GM12878 (cell line): Measurements from ENCODE around the gene MUSK. TPM values are rescaled to one million over a fixed set of nuclear protein-coding genes. Genes with fewer than 3 reads are reported as not detected.

Experiments
- ATAC-seq: fragments of 200-7000 bp; cut with Tn5 transposase; 3 replicates; pipeline ENCODE4 v1.9.1; 2020; ENCODE audit warnings: mild to moderate bottlenecking, moderate library complexity
- BruUV-seq: library from RNA; stranded (reverse); fragments of 400-500 nt; replicated peaks from 2 replicates; lab custom pipeline; 2021; lab: Mats Ljungman, UMichigan
- CTCF ChIA-PET: fragments of 300-600 bp; sonication (Branson Sonifier 250); formaldehyde crosslinking; extraction: SDS; loops from one replicate; lab custom pipeline; 2021; ENCODE audit warnings: inconsistent platforms; lab: Yijun Ruan, JAX
- POLR2A ChIA-PET: fragments of 350-600 bp; formaldehyde crosslinking; extraction: SDS; loops from one replicate; lab custom pipeline; 2021; ENCODE audit warnings: inconsistent platforms; lab: Charles Lee
- RAD21 ChIA-PET: fragments of 300-600 bp; sonication (Branson Sonifier 250); formaldehyde crosslinking; loops from one replicate; lab custom pipeline; 2023; ENCODE audit warnings: antibody characterized with exemption; ENCODE audit not compliant: unreplicated experiment; lab: Charles Lee
- SMC1A ChIA-PET: fragments of 300-600 bp; sonication (Branson Sonifier 250); formaldehyde crosslinking; loops from one replicate; lab custom pipeline; 2023; ENCODE audit not compliant: unreplicated experiment, uncharacterized antibody; lab: Charles Lee
- DNase-seq: peaks from one replicate; pipeline ENCODE4 v3.0.0-alpha.2; 2011; ENCODE audit warnings: low read depth, low spot score
- FAIRE-seq: peaks from 3 replicates; lab custom pipeline; 2011; peaks lifted over from hg19 to GRCh38; lab: Jason Lieb, UNC
- H2AFZ ChIP-seq: 2 replicates; pipeline ENCODE4 v1.6.0; 2011; ENCODE audit warnings: low read depth, low read length, control low read depth; ENCODE audit not compliant: control insufficient read depth
- H3K27ac ChIP-seq: 2 replicates; pipeline ENCODE4 v1.5.1; 2011; ENCODE audit warnings: control low read depth; ENCODE audit not compliant: control insufficient read depth, insufficient read depth
- H3K27me3 ChIP-seq, 2 experiments: replicated peaks in 1 of 2; 2 replicates each; pipeline versions ENCODE4 v1.6.0 to v1.6.1; 2011; ENCODE audit warnings: low read length in 1 of 2; ENCODE audit not compliant: control insufficient read depth in 2 of 2, insufficient read depth in 2 of 2
- H3K36me3 ChIP-seq, 2 experiments: 2 replicates each; pipeline ENCODE4 v1.5.1; 2011; ENCODE audit warnings: low read length in 1 of 2; ENCODE audit not compliant: control insufficient read depth in 2 of 2, insufficient read depth in 2 of 2
- H3K4me1 ChIP-seq: 2 replicates; pipeline ENCODE4 v1.6.1; 2011; ENCODE audit warnings: mild to moderate bottlenecking, low read length, moderate library complexity, mixed read lengths; ENCODE audit not compliant: control insufficient read depth, insufficient read depth
- H3K4me2 ChIP-seq: 2 replicates; pipeline ENCODE4 v1.6.0; 2011; ENCODE audit warnings: control low read depth; ENCODE audit not compliant: control insufficient read depth, insufficient read depth
- H3K4me3 ChIP-seq: fragments of 200-600 bp; sonication (generic); 2 replicates; pipeline ENCODE4 v1.5.1; 2016
- H3K79me2 ChIP-seq: 2 replicates; pipeline ENCODE4 v1.6.0; 2011; ENCODE audit warnings: low read length; ENCODE audit not compliant: control insufficient read depth, insufficient read depth
- H3K9ac ChIP-seq: 2 replicates; pipeline ENCODE4 v1.8.0; 2011; ENCODE audit warnings: low read length, control low read depth, mixed read lengths; ENCODE audit not compliant: control insufficient read depth, insufficient read depth
- H3K9me3 ChIP-seq: replicated peaks from 3 replicates; pipeline ENCODE4 v1.5.1; 2011; ENCODE audit warnings: mild to moderate bottlenecking, low read length; ENCODE audit not compliant: control insufficient read depth, insufficient read depth
- H4K20me1 ChIP-seq: 2 replicates; pipeline ENCODE4 v1.6.0; 2011; ENCODE audit not compliant: control insufficient read depth, insufficient read depth
- ASH2L ChIP-seq: fragments of 300-600, 200-600 bp; sonication (generic); IDR thresholded peaks from 2 replicates; pipeline ENCODE4 v1.6.1; 2017; ENCODE audit warnings: low read depth, mild to moderate bottlenecking, borderline replicate concordance
- ESRRA ChIP-seq: IDR thresholded peaks from 2 replicates; pipeline ENCODE4 v1.6.1; 2012; ENCODE audit warnings: mild to moderate bottlenecking, low read length, improper control_type of control experiment
- PAX5 ChIP-seq: IDR thresholded peaks from 2 replicates; pipeline ENCODE4 v1.6.1; 2011; ENCODE audit warnings: low read depth, low read length, borderline replicate concordance
- PAX8 ChIP-seq: fragments of 450-650 bp; IDR thresholded peaks from 2 replicates; pipeline ENCODE4 v1.6.1; 2017; ENCODE audit warnings: mild to moderate bottlenecking, moderate library complexity
- PBX3 ChIP-seq: IDR thresholded peaks from 2 replicates; pipeline ENCODE4 v1.6.1; 2011; ENCODE audit warnings: mild to moderate bottlenecking, low read depth, low read length, moderate library complexity; ENCODE audit not compliant: insufficient replicate concordance
- RFX5 ChIP-seq: IDR thresholded peaks from 2 replicates; pipeline ENCODE4 v1.6.1; 2011; ENCODE audit warnings: low read depth, low read length, improper control_type of control experiment
- SREBF2 ChIP-seq: IDR thresholded peaks from 2 replicates; pipeline ENCODE4 v1.6.1; 2012; ENCODE audit warnings: mild to moderate bottlenecking, low read length
- ZNF217 ChIP-seq: fragments of 450-650 bp; IDR thresholded peaks from 2 replicates; pipeline ENCODE4 v1.6.1; 2017; ENCODE audit warnings: antibody characterized with exemption, mild to moderate bottlenecking
- in situ Hi-C: fragments of 300-500 bp; cut with MboI; formaldehyde crosslinking; loops from 9 replicates; pipeline ENCODE4 v1.14.3; 2018; ENCODE audit warnings: mixed read lengths
- intact Hi-C: fragments of 100-400 bp; cut with micrococcal nuclease; formaldehyde crosslinking; loops from one replicate; pipeline ENCODE4 v1.14.2; 2022; ENCODE audit not compliant: unreplicated experiment
- polyA plus RNA-seq, 11 experiments: library from polyadenylated mRNA; depleted of rRNA in 4 of 11; unstranded in 6 of 11; stranded (reverse) in 5 of 11; fragments of >200 nt; fragmentation: Nextera tagmentation in 4 of 11; fragmentation: Illumina TruSeq in 1 of 11; extraction: Ambion mirVana in 4 of 11; extraction: Trizol in 1 of 11; gene quantifications; 1 replicate in 1 of 11; 2 replicates in 10 of 11; pipeline versions ENCODE4 v1.2.1 to v1.2.3, GENCODE V29; 2011 to 2016; ENCODE audit warnings: inconsistent platforms in 2 of 11, missing spikeins in 2 of 11, low read depth in 1 of 11
- total RNA-seq, 4 experiments: library from RNA; depleted of rRNA in 3 of 4; stranded (reverse); fragments of >200 nt in 3 of 4; fragmentation: Illumina TruSeq in 1 of 4; extraction: Trizol in 1 of 4; gene quantifications; 2 replicates each; pipeline versions ENCODE4 v1.2.1 to v1.2.3, GENCODE V29; 2013 to 2021

MUSK gene
- total and polyA plus RNA-seq, 10 of the 15 experiments (the other 5 are each of a cell fraction or from before 2014, with no cell fraction given) = 0.04 to 0.19 (median 0.10) TPM; not detected in 5

- TF ChIP-seq PAX8 (no peak), PAX5 (peak; percentile 77), SREBF2 (no peak)
- TF ChIP-seq, all 136 proteins: peak for 43
Measured at GRCh38 chr9:110626101-110626829, 42.3 kb upstream of the MUSK start (continued).

GRCh38 chr9:110635589-110635988 is 33.0 kb upstream of the MUSK start:
- in situ Hi-C loops = loop anchor here (5.0 kb wide), 1 partner anchor 662 kb away; no protein-coding TSS in a partner anchor
- H3K27me3 ChIP-seq = no peaks in the 10 kb centered on the region
- TF ChIP-seq ZNF217 (no peak), ASH2L (no peak), ESRRA (no peak), RFX5 (no peak), PBX3 (no peak)
- TF ChIP-seq, all 136 proteins: peak for 0
- Histone ChIP-seq H3K79me2 (no peaks in the 10 kb centered on the region), H3K27ac (no peak overlapping the region), H3K4me2 (no peak overlapping the region), H3K4me3 (no peak overlapping the region), H4K20me1 (no peaks in the 10 kb centered on the region), H3K9ac (no peak overlapping the region), H2AFZ (no peak overlapping the region), H3K4me1 (no peaks in the 10 kb centered on the region), H3K9me3 (no peaks in the 10 kb centered on the region; the same call in 1 of the 3 replicates), H3K36me3 (no peaks in the 10 kb centered on the region)
- RAD21 ChIA-PET = interaction anchor here (1.0 kb wide), 1 partner anchor 400 kb away, joined by 3 read pairs; no protein-coding TSS in a partner anchor
- FAIRE-seq (no peak), ATAC-seq (no peak), DNase-seq (no peak)
- intact Hi-C loops = loop anchor here (10.0 kb wide), 1 partner anchor 759 kb away; no protein-coding TSS in a partner anchor
- CTCF ChIA-PET = interaction anchor here (2.8 kb wide), 1 partner anchor 664 kb away, joined by 26 read pairs; no protein-coding TSS in a partner anchor
- POLR2A ChIA-PET = no interaction called here
- no TSS peak for BruUV-seq
- SMC1A ChIA-PET = interaction anchor here (0.7 to 1.2 kb wide), 3 partner anchors 75 to 649 kb away, joined by 3 read pairs; no protein-coding TSS in a partner anchor
